Activated naive CD4-positive, alpha-beta T cell treated with anti-CD3 and anti-CD28 coated beads for 36 hours (primary cell): ENCODE data around the gene CLMN. TPM values are rescaled to one million over a fixed set of nuclear protein-coding genes. Genes with fewer than 3 reads are reported as not detected.

Experiments
- CTCF ChIA-PET: fragments of 350-600 bp; sonication (Branson Sonifier 250); formaldehyde crosslinking; loops from one replicate; lab custom pipeline; 2021; ENCODE audit warnings: antibody characterized with exemption; lab: Charles Lee
- DNase-seq: peaks from one replicate; pipeline ENCODE4 v3.0.0-alpha.2; 2020
- H3K27ac Mint-ChIP-seq: one replicate; pipeline ENCODE4 v1.8.0; 2021; ENCODE audit warnings: mild to moderate bottlenecking, mixed read lengths
- H3K27me3 Mint-ChIP-seq: one replicate; pipeline ENCODE4 v1.8.0; 2021; ENCODE audit warnings: low read depth, mixed read lengths
- H3K36me3 Mint-ChIP-seq: one replicate; pipeline ENCODE4 v1.8.0; 2021; ENCODE audit warnings: low read depth, mixed read lengths
- H3K4me1 Mint-ChIP-seq: one replicate; pipeline ENCODE4 v1.8.0; 2021; ENCODE audit warnings: low read depth, mixed read lengths
- H3K4me3 Mint-ChIP-seq: one replicate; pipeline ENCODE4 v1.8.0; 2021; ENCODE audit warnings: mild to moderate bottlenecking, moderate library complexity, mixed read lengths
- H3K9me3 Mint-ChIP-seq: one replicate; pipeline ENCODE4 v1.8.0; 2021; ENCODE audit warnings: mixed read lengths
- intact Hi-C: fragments of 100-400 bp; cut with micrococcal nuclease; formaldehyde crosslinking; loops from one replicate; pipeline ENCODE4 v1.15.1; 2023
- total RNA-seq, 2 experiments: library from RNA; stranded (reverse); gene quantifications; one replicate each; pipeline ENCODE4 v1.2.3, GENCODE V29; 2021

Gene CLMN
- total RNA-seq, 2 experiments from 2014 or later: 1.9 to 2.6 TPM

DNA sequence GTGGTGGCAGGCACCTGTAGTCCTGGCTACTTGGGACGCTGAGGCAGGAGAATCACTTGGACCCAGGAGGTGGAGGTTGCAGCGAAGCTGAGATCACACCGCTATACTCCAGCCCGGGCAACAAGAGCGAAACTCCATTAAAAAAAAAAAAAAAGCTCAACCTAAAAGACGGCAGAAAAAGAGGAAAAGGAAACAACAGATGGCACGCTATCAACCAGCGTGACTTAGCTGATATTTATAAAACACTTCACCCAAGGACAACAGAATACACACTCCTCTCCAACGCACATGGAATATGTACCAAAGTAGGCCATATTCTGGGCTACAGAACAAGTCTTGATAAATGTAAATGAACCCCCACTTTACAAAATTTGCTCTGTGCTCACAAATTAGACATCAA lies 34.0 kb upstream of the CLMN start:
- Mint-ChIP-seq H3K36me3 (no peaks in the 10 kb centered on the region), H3K4me1 (no peaks in the 10 kb centered on the region), H3K4me3 (no peak overlapping the region), H3K27ac (no peak overlapping the region), H3K27me3 (peaks cover 8% of the 10 kb centered on the region), H3K9me3 (peaks cover 10% of the 10 kb centered on the region)
- no peak for DNase-seq
- intact Hi-C loops: no loop called here
- CTCF ChIA-PET: no interaction called here

DNA sequence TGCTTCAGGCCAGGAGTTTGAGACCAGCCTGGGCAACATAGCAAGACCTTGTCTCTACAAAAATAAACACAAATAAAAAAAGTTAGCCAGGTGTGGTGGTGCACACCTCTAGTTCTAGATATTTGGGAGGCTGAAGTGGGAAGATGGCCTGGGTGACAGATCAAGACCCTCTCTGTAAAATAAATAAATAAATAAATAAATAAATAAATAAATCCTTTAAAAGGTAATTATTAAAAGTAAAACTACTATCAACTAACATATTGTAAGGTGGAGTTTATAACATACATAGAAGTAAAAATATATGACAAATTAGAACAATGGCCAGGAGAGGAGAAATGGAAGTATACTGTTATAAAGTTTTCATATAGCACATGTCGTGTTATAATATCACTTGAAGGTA lies 33.3 kb upstream of the CLMN start:
- Mint-ChIP-seq H3K27me3 (peaks cover 11% of the 10 kb centered on the region), H3K9me3 (peaks cover 10% of the 10 kb centered on the region), H3K4me1 (no peaks in the 10 kb centered on the region), H3K4me3 (no peak overlapping the region), H3K27ac (no peak overlapping the region), H3K36me3 (no peaks in the 10 kb centered on the region)
- intact Hi-C loops: no loop called here
- DNase-seq: no peak
- CTCF ChIA-PET: no interaction called here

DNA sequence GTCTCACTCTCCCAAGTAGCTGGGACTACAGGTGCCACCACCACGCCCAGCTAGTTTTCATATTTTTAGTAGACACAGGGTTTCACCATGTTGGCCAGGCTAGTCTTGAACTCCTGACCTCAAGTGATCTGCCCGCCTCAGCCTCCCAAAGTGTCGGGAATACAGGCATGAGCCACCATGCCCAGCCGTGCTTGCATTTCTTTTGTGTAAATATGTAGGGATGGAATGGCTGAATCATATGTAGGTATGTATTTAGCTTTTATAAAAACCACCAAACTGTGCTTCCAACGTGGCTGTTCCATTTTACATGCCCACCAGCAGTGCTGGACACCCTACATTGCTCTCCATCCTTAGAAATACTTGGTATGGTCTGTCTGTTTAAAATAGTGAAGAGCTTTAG lies 32.8 kb upstream of the CLMN start:
- Mint-ChIP-seq H3K36me3 (no peaks in the 10 kb centered on the region), H3K4me1 (no peaks in the 10 kb centered on the region), H3K27me3 (peaks cover 11% of the 10 kb centered on the region), H3K27ac (no peak overlapping the region), H3K9me3 (peaks cover 10% of the 10 kb centered on the region), H3K4me3 (no peak overlapping the region)
- intact Hi-C loops: no loop called here
- CTCF ChIA-PET: interaction anchor here (1.1 kb wide), 1 partner anchor 15 kb away, joined by 3 read pairs; no protein-coding TSS in a partner anchor
- no peak for DNase-seq

DNA sequence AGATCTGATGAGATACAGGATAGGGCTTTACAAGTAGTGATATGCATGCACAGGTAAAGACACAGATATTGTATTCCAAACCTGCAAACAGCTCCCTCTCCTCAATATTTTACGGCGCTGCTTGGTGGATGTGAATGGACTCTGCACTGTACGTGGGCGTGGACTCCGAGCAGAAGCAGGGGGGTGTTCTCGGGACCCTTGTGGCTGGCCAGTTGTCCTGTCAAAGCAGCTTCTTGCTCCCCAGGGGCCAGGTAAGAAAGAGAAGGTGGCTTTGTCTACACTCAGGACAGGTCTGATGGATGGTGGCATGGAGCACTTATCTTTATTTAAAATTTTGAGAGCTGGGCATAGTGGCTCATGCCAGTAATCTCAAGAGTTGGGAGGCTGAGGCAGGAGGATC lies 29.5 kb upstream of the CLMN start:
- no peak for DNase-seq
- CTCF ChIA-PET: interaction anchor here (0.6 to 0.7 kb wide), 2 partner anchors 39 to 275 kb away, joined by 3 to 4 read pairs; no protein-coding TSS in a partner anchor
- Mint-ChIP-seq H3K4me1 (no peaks in the 10 kb centered on the region), H3K27ac (no peak overlapping the region), H3K27me3 (peaks cover 11% of the 10 kb centered on the region), H3K36me3 (no peaks in the 10 kb centered on the region), H3K9me3 (peaks cover 4% of the 10 kb centered on the region), H3K4me3 (no peak overlapping the region)
- intact Hi-C loops: no loop called here

DNA sequence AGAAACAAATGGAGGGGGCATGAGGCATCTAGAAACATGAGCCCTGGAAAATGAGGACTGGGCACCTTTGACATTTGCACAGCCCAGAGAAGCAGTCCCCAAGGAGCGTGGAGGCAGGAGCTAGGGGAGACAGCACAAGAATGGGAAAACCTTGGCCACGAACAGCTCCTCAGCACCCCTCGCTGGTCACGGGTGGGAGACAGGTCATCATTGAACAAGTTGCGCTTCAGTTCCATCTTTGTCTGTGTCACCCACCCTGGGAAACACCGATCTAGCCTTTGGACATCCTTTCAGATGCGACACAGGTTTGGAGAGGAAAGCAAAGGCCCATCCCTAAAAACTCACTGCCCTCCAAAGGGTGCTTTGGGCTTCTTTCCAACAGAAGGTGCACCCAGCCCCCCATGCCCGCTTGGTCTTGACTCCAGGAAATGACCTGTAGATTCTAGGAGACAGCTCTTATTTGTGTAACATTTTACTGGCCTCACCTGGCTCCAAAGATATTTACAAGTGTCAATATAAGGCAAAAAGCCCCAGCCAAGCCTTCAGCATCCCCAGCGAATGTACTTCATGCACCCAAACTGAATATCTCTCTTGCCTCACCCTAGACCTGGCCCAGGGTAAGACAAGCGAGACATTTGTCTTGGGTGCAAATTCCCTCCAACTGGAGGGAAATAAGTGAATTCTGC lies 28.8 kb upstream of the CLMN start:
- intact Hi-C loops: no loop called here
- DNase-seq: no peak
- Mint-ChIP-seq H3K27ac (no peak overlapping the region), H3K9me3 (peaks cover under 1% of the 10 kb centered on the region), H3K27me3 (peaks cover 11% of the 10 kb centered on the region), H3K4me1 (no peaks in the 10 kb centered on the region), H3K36me3 (no peaks in the 10 kb centered on the region), H3K4me3 (no peak overlapping the region)
- CTCF ChIA-PET: interaction anchor here (0.6 kb wide), 1 partner anchor 12 kb away, joined by 3 read pairs; no protein-coding TSS in a partner anchor

DNA sequence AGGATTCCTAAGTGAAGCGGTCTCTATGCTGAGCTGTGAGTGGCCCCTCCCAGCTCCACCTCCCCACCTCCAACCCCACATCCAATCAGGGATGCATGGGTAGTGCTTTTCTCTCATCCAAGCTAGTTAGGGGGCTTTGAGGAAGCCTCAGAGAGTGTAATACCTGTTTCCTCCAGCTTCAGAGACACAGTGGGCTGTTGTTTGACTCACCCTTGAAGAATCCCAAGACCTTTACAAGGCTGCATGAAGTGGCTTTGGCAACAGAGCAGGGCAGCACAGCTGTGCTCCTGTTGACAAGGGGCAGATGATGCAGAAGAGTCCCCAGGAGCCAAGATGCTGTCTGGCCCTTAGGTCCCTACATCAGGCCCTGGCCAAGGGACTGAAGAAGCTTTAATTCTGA lies 27.1 kb upstream of the CLMN start:
- Mint-ChIP-seq H3K4me3 (no peak overlapping the region), H3K4me1 (no peaks in the 10 kb centered on the region), H3K27me3 (peaks cover 11% of the 10 kb centered on the region), H3K36me3 (no peaks in the 10 kb centered on the region), H3K9me3 (no peaks in the 10 kb centered on the region), H3K27ac (no peak overlapping the region)
- CTCF ChIA-PET: interaction anchor here (0.7 kb wide), 1 partner anchor 16 kb away, joined by 3 read pairs; no protein-coding TSS in a partner anchor
- DNase-seq: no peak
- intact Hi-C loops: no loop called here

DNA sequence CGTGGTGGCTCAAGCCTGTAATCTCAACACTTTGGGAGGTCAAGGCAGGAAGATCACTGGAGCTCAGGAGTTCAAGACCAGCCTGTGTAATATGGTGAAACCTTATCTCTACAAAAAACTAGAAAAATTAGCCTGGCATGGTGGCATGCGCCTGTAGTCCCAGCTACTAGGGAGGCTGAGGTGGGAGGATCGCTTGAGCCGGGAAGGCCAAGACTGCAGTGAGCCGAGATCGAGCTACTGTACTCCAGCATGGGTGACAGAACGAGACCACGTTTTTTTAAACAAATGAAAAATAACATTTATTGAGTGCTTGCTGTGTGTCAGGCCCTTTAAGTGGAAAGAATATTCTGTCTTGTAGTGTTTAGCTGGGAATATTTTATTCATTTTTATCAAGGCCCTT lies 26.6 kb upstream of the CLMN start:
- CTCF ChIA-PET: no interaction called here
- H3K27ac Mint-ChIP-seq: no peak overlapping the region
- H3K4me1 Mint-ChIP-seq: no peaks in the 10 kb centered on the region
- no peaks in the 10 kb centered on the region for H3K36me3 Mint-ChIP-seq
- H3K4me3 Mint-ChIP-seq: no peak overlapping the region
- no peak for DNase-seq
- peaks cover 12% of the 10 kb centered on the region for H3K27me3 Mint-ChIP-seq
- intact Hi-C loops: no loop called here
- H3K9me3 Mint-ChIP-seq: no peaks in the 10 kb centered on the region

DNA sequence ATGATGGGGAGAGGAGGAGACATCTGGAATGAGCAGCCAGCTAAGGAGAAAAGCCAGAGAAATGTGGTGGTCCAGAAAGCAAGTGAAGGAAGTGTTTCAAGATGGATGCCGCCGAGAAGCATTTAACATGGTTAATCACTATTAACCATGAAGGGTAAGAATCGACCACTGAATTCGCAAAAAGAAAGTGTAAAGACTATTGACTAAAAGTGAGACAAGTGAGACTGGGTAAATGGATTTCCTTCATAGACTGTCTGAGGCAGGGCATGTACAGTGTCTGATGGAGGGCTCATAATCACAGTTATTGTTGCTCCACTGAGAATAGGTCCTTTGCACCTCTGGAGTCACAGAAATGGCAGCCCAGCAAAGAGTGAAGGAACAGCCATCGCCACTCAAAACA lies 25.3 kb upstream of the CLMN start:
- Mint-ChIP-seq H3K4me1 (no peaks in the 10 kb centered on the region), H3K9me3 (no peaks in the 10 kb centered on the region), H3K27ac (no peak overlapping the region), H3K4me3 (no peak overlapping the region), H3K27me3 (peaks cover 10% of the 10 kb centered on the region), H3K36me3 (no peaks in the 10 kb centered on the region)
- no peak for DNase-seq
- intact Hi-C loops: no loop called here
- CTCF ChIA-PET: no interaction called here

DNA sequence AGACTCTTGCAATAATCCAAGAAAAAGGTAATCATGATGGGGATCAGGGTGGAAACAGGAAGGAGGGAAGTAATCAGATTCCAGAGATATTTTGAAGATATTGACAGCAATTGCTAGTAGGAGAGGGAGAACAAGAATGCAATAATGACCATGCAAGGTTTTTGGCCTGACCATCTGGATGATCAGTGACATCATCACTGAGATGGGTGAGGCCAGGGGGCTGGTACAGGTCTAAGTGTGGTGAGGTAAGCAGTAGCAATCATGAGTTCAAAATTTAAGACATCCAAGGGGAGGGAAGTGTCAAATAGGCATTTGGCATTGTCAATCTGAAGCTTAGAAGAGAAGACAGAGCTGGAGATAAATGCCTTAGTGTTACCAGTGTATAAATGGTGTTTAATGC lies 24.8 kb upstream of the CLMN start:
- Mint-ChIP-seq H3K4me3 (no peak overlapping the region), H3K4me1 (no peaks in the 10 kb centered on the region), H3K27me3 (peaks cover 10% of the 10 kb centered on the region), H3K9me3 (no peaks in the 10 kb centered on the region), H3K27ac (no peak overlapping the region), H3K36me3 (no peaks in the 10 kb centered on the region)
- DNase-seq: no peak
- CTCF ChIA-PET: no interaction called here
- intact Hi-C loops: no loop called here

DNA sequence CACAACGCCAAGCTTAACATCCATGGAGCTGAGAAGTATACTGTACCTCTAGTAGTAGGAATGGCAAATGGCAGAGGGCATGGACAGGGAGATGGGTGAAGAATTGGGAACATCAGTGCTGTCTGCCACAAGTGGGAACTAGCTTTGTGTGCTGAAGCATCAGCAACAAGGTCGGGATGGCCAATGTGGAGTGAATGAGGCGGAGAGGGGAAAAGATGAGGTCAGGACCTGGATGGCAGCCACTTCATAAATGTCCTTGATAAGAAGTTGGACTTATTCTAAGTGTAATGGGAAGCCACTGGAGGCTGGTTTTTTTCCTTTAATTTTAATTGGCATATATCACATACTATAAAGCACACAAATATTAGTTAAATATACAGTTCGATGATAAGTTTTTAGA lies 21.9 kb upstream of the CLMN start:
- Mint-ChIP-seq H3K4me1 (no peaks in the 10 kb centered on the region), H3K27me3 (peaks cover 9% of the 10 kb centered on the region), H3K9me3 (no peaks in the 10 kb centered on the region), H3K4me3 (no peak overlapping the region), H3K27ac (no peak overlapping the region), H3K36me3 (no peaks in the 10 kb centered on the region)
- intact Hi-C loops: no loop called here
- DNase-seq: no peak
- CTCF ChIA-PET: interaction anchor here (0.6 kb wide), 1 partner anchor 13 kb away, joined by 4 read pairs; no protein-coding TSS in a partner anchor

DNA sequence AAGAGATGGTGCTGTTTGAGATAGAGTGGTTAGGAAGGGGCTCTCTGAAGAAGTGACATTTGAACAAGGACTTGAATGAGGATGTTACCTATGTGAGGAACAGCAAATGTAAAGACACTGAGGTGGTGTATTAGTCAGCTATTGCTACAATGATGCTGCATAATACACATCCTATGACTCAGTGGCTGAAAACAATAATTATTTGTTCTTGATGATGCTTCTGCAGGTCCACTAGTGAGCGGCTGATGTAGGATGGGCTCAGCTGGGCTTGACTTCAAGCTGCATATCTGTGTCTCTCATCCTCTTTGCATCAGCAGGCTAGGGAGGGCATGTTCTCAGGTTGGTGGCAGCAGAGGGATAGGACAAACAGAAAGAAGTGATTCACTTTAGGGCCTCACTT lies 21.4 kb upstream of the CLMN start:
- peaks cover 12% of the 10 kb centered on the region for H3K27me3 Mint-ChIP-seq
- intact Hi-C loops: no loop called here

DNA sequence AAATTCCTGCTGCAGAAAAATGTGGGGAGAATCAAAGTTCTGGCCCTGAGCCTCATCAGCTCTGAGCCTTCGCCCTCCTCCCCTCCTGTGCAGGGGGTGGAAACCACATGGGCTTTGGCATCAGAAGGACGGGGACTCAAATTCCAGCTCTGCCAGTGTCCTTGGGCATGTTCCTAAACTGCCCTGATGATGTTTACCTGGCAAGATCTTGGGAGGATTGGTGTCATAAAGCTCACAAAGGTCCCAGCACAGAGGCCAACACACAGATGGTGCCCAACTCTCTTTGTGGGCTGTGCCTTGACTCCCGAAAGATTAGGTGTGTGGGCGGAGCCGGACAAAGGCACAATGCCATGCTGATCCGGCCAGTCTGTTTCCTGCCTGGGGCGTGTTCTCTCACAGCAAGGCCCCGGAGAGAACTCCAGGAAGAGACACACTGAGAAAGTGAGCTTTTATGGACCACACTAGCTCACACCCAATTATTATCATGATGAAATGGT lies 20.5 kb upstream of the CLMN start:
- Mint-ChIP-seq H3K27ac (no peak overlapping the region), H3K36me3 (no peaks in the 10 kb centered on the region), H3K9me3 (no peaks in the 10 kb centered on the region), H3K4me1 (no peaks in the 10 kb centered on the region), H3K4me3 (no peak overlapping the region), H3K27me3 (peaks cover 12% of the 10 kb centered on the region)
- intact Hi-C loops: no loop called here
- CTCF ChIA-PET: no interaction called here
- DNase-seq: no peak

More for the DNA sequence above, 21.4 kb upstream of the CLMN start:
- Mint-ChIP-seq H3K36me3 (no peaks in the 10 kb centered on the region), H3K4me1 (no peaks in the 10 kb centered on the region), H3K9me3 (no peaks in the 10 kb centered on the region), H3K4me3 (no peak overlapping the region), H3K27ac (no peak overlapping the region)
- no peak for DNase-seq
- CTCF ChIA-PET: no interaction called here

DNA sequence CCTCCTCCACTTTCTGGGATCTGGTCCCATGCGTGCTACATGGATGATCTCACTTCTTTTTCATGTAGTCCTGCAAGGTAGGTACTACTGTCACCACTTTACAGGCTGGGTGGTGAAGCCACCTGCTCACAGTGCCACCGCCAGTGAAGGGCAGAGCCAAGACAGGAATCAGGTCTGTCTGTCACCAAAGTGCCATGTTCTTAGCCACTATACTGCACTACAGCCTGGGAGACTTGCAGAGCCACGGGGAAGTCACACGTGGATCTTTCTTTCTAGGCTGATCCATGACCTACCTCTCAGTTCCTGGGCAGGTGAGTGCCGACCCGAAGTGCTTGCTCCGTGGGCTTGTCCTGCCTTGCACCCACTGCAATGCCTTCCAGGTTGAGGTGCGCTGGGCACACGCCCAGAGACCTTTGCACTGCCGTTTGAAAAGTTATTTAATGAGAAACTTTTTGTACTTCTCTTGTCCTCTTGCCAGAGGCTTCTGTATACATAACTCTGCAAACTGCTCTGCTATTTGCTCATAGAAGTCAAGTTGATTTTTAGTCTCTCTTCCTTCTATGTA lies 19.7 kb upstream of the CLMN start:
- intact Hi-C loops: no loop called here

More for the DNA sequence above, 19.7 kb upstream of the CLMN start:
- CTCF ChIA-PET: no interaction called here
- no peak overlapping the region for H3K4me3 Mint-ChIP-seq
- H3K9me3 Mint-ChIP-seq: no peaks in the 10 kb centered on the region
- no peak overlapping the region for H3K27ac Mint-ChIP-seq
- H3K27me3 Mint-ChIP-seq: peaks cover 12% of the 10 kb centered on the region
- H3K4me1 Mint-ChIP-seq: no peaks in the 10 kb centered on the region
- H3K36me3 Mint-ChIP-seq: no peaks in the 10 kb centered on the region
- DNase-seq: no peak
